Natural killer cell (primary cell): ENCODE data around the gene SORL1. TPM values are rescaled to one million over a fixed set of nuclear protein-coding genes. Genes with fewer than 3 reads are reported as not detected.

Experiments used
- ATAC-seq, 3 donors: fragments of 150-1000 bp in 2 of 3; fragments of 200-7000 bp in 1 of 3; cut with Tn5 transposase; 1 replicate in 1 of 3; 2 replicates in 2 of 3; pipeline ENCODE4 v1.10.0; 2021; ENCODE audit warnings: mild to moderate bottlenecking in 2 of 3, moderate library complexity in 2 of 3
- DNase-seq, 2 donors: peaks; one replicate each; pipeline versions ENCODE4 v3.0.0 to v3.0.0-alpha.2; 2013 to 2021; ENCODE audit warnings: mixed read lengths in 1 of 2
- H3K27ac ChIP-seq: one replicate; pipeline ENCODE4 v1.5.1; 2013; ENCODE audit warnings: mild to moderate bottlenecking, low read length
- H3K27me3 ChIP-seq: one replicate; pipeline ENCODE4 v1.6.1; 2013; ENCODE audit warnings: low read length; ENCODE audit not compliant: control insufficient read depth, insufficient read depth
- H3K36me3 ChIP-seq: one replicate; pipeline ENCODE4 v1.6.1; 2013; ENCODE audit warnings: low read length; ENCODE audit not compliant: control insufficient read depth, insufficient read depth
- H3K4me1 ChIP-seq: one replicate; pipeline ENCODE4 v1.6.1; 2013; ENCODE audit warnings: low read length; ENCODE audit not compliant: control insufficient read depth, insufficient read depth
- H3K4me3 ChIP-seq: one replicate; pipeline ENCODE4 v1.5.1; 2013; ENCODE audit warnings: low read length
- H3K9me3 ChIP-seq: one replicate; pipeline ENCODE4 v1.6.1; 2013; ENCODE audit warnings: low read length; ENCODE audit not compliant: control insufficient read depth, insufficient read depth
- H3K27ac Mint-ChIP-seq, 2 donors: one replicate each; pipeline ENCODE4 v1.8.0; 2022; ENCODE audit warnings: mild to moderate bottlenecking in 2 of 2, mixed read lengths in 2 of 2, moderate library complexity in 1 of 2
- H3K27me3 Mint-ChIP-seq, 2 donors: one replicate each; pipeline ENCODE4 v1.8.0; 2022; ENCODE audit warnings: low read depth in 2 of 2, mixed read lengths in 2 of 2
- H3K36me3 Mint-ChIP-seq: one replicate; pipeline ENCODE4 v1.8.0; 2022; ENCODE audit warnings: mixed read lengths
- H3K4me1 Mint-ChIP-seq, 2 donors: one replicate each; pipeline ENCODE4 v1.8.0; 2022; ENCODE audit warnings: mixed read lengths in 2 of 2
- H3K4me3 Mint-ChIP-seq: one replicate; pipeline ENCODE4 v1.8.0; 2022; ENCODE audit warnings: mild to moderate bottlenecking, moderate library complexity, mixed read lengths
- H3K9me3 Mint-ChIP-seq, 2 donors: one replicate each; pipeline ENCODE4 v1.8.0; 2022; ENCODE audit warnings: mixed read lengths in 2 of 2
- WGBS: methylation state at CpG from one replicate; pipeline ENCODE4 v1.1.7; 2013; ENCODE audit warnings: missing lambda C conversion rate; ENCODE audit not compliant: insufficient coverage; 5-methylcytosine and 5-hydroxymethylcytosine counted together
- intact Hi-C: fragments of 100-400 bp; cut with micrococcal nuclease; formaldehyde crosslinking; loops from one replicate; pipeline ENCODE4 v1.14.2; 2022
- total RNA-seq, 4 donors: library from RNA; stranded (reverse); fragments of 120-200 nt in 1 of 4; gene quantifications; one replicate each; pipeline versions ENCODE4 v1.2.3 to v1.2.4, GENCODE V29; 2013 to 2022
- TF ChIP-seq, protein P1 (sequence below): fragments of 200-600 bp; IDR thresholded peaks from one replicate; pipeline ENCODE4 v1.8.0; 2022; ENCODE audit warnings: antibody characterized with exemption

The SORL1 gene
- total RNA-seq, 3 donors from 2014 or later (not counting 1 experiment from before 2014, with no cell fraction given), result 386 to 519 (median 456) TPM

DNA sequence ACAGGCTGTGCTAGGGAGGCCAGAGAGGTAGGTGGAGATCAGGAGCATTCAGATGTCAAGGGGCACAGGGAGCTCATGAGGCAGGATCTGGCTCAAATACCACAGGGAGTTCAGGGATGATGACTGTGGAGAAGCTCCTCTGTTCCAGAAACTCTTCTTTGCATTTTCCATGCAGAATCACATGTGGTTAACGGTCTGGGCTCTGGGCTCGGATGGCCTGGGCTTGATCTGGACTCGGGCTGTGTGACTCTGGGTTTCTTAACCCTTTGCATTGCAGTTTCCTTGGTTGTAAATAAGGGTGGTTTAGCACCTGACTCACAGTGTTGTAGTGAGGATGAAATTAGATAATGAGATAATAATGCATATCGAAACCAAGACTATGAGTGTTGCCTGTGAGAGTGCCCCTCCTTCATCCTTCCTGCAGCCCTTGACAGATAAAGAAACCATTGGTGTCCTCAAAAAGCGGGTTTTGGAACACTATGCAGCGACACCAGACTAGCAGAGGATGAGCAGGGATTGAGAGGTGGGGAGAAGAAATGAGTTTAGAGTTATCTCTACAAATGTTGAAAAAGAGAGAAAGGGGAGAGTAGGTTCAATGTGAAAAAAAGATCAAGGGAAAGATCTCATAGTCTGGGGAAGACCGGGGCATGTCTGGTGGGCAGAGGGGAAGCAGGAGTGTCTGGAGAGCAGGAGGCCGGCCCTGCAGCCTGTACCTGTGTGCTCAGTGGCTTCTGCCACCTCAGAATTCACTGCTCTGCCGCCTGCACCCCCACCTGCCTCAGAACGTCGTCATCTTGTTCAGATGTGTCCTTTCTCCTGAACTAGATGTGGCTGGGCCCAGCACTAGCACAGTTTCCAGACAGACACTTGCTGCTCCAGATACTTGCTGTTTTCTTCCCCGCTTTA lies 198.5 kb downstream of the SORL1 start:
- Histone ChIP-seq H3K36me3 (no peaks in the 10 kb centered on the region), H3K9me3 (no peaks in the 10 kb centered on the region), H3K4me1 (peaks cover 21% of the 10 kb centered on the region), H3K4me3 (no peak overlapping the region), H3K27me3 (no peaks in the 10 kb centered on the region), H3K27ac (no peak overlapping the region)
- Mint-ChIP-seq H3K4me1 (peaks cover 23 to 36% of the 10 kb centered on the region in 2 donors), H3K27ac (peak overlapping the region in 1 of 2 donors; percentile 11), H3K4me3 (peak overlapping the region; percentile 49), H3K27me3 (no peaks in the 10 kb centered on the region), H3K36me3 (no peaks in the 10 kb centered on the region), H3K9me3 (no peaks in the 10 kb centered on the region)
- DNase-seq (peak in 1 of 2 donors; percentile 30), ATAC-seq (peak; percentile 24 to 40 (median 26))
- WGBS, result 74% methylated on average over 12 of the region's 12 CpGs
- intact Hi-C loops, result no loop called here
- TF ChIP-seq, protein P1, sequence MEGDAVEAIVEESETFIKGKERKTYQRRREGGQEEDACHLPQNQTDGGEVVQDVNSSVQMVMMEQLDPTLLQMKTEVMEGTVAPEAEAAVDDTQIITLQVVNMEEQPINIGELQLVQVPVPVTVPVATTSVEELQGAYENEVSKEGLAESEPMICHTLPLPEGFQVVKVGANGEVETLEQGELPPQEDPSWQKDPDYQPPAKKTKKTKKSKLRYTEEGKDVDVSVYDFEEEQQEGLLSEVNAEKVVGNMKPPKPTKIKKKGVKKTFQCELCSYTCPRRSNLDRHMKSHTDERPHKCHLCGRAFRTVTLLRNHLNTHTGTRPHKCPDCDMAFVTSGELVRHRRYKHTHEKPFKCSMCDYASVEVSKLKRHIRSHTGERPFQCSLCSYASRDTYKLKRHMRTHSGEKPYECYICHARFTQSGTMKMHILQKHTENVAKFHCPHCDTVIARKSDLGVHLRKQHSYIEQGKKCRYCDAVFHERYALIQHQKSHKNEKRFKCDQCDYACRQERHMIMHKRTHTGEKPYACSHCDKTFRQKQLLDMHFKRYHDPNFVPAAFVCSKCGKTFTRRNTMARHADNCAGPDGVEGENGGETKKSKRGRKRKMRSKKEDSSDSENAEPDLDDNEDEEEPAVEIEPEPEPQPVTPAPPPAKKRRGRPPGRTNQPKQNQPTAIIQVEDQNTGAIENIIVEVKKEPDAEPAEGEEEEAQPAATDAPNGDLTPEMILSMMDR, result no peak

DNA sequence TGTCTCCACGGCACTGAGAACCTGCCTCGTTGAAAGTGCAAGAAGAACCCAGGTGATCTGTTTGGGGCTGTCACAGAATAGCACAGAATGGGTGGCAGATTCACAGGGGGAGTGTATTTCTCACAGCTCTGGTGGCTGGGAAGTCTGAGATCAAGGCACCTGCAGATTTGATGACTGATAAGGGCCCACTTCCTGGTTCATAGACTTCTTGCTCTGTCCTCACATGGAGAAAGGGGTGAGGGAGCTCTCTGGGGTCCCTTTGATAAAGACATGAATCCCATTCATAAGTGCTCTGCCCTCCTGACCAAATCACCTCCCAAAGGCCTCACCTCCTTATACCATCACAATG lies 199.1 kb downstream of the SORL1 start:
- Histone ChIP-seq H3K4me1 (peaks cover 27% of the 10 kb centered on the region), H3K4me3 (no peak overlapping the region), H3K27me3 (no peaks in the 10 kb centered on the region), H3K27ac (no peak overlapping the region), H3K36me3 (no peaks in the 10 kb centered on the region), H3K9me3 (no peaks in the 10 kb centered on the region)
- peak in 1 of 2 donors; percentile 42 for DNase-seq
- Mint-ChIP-seq H3K4me3 (no peak overlapping the region), H3K4me1 (peaks cover 29 to 39% of the 10 kb centered on the region in 2 donors), H3K27ac (no peak overlapping the region), H3K27me3 (no peaks in the 10 kb centered on the region), H3K36me3 (no peaks in the 10 kb centered on the region), H3K9me3 (no peaks in the 10 kb centered on the region)
- no peak for ATAC-seq
- TF ChIP-seq, protein P1, result no peak
- 79% methylated on average over 2 of the region's 2 CpGs for WGBS
- intact Hi-C loops, result no loop called here

DNA sequence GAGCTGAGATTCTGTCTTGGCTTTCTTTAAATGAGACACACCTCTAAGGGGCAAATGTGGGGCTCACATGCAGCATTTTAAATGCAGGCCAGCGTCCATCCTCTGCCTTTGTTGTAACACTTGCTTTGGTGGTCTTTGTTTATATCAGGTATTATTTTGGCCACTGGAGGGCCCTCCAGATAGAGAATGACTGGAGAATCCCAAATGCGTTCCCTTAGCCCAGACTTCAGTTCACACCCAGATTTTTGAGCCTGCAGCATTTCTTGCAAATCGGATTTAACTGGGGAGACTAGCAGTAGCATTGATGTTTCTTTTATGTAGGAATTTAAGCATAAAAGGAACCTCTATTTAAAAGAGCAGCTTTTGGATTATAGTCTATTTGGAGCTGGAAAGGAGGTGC lies 200.9 kb downstream of the SORL1 start:
- TF ChIP-seq, protein P1, result no peak
- Histone ChIP-seq H3K4me1 (peaks cover 29% of the 10 kb centered on the region), H3K36me3 (no peaks in the 10 kb centered on the region), H3K27ac (no peak overlapping the region), H3K27me3 (no peaks in the 10 kb centered on the region), H3K4me3 (no peak overlapping the region), H3K9me3 (no peaks in the 10 kb centered on the region)
- WGBS, result 83% methylated on average over 3 of the region's 3 CpGs
- no peak for ATAC-seq
- no peak for DNase-seq
- Mint-ChIP-seq H3K36me3 (no peaks in the 10 kb centered on the region), H3K9me3 (no peaks in the 10 kb centered on the region), H3K27me3 (no peaks in the 10 kb centered on the region), H3K4me1 (peaks cover 31 to 42% of the 10 kb centered on the region in 2 donors), H3K27ac (no peak overlapping the region), H3K4me3 (no peak overlapping the region)
- intact Hi-C loops, result no loop called here
